ENCODE results near the gene CCR5AS.

CCR5AS gene

DNA sequence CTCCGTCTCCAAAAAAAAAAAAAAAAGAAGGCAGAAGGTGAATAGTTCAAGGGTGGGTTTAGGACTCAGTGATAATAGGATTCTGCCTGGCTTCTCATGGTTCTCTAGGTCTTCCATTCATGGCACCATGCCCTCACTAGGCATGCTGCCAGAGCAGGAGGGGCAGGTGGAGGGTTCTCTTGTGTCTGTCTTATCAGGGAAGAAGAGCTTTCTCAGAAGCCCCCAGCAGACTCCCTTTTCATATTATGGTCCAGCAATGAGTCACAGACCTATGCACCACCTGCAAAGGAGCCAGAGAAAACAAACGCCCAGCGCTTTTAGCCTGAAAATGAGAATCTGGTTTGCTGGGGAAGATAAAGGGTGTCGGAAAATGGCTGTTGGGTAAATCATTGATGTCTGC, 50.0 kb downstream of the CCR5AS start:
- Mint-ChIP-seq H3K27ac (no peak overlapping the region), H3K4me3 (no peak overlapping the region), H3K27me3 (peaks cover 38% of the 10 kb centered on the region), H3K4me1 (peaks cover 70% of the 10 kb centered on the region), H3K36me3 (ENCODE audit: low read depth) (peaks cover 20% of the 10 kb centered on the region), H3K9me3 (peaks cover 10% of the 10 kb centered on the region)
- DNase-seq: no peak
- intact Hi-C loops (cut with micrococcal nuclease): no loop called here

DNA sequence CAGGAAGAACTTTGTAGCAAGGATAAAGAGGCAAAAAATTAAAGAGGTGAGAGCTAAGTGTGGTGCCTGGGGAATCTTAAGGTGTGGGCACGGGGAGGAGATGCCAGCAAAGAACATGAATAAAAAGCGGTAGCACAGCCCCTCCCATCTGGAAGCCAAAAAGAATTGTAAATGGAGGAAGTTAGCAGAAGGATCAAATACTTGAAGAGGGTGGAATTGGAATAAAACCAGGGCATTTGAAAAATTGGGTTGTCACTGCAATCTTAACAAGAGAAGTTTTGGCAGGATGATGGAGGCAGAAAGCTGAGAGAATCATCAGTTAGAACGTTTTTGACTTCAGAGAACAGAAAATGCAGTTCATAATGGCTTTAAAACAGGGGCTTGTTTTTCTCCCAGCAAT, 50.6 kb downstream of the CCR5AS start:
- Mint-ChIP-seq H3K9me3 (peaks cover 10% of the 10 kb centered on the region), H3K27me3 (peaks cover 44% of the 10 kb centered on the region), H3K4me3 (peak overlapping the region; percentile 77), H3K36me3 (ENCODE audit: low read depth) (peaks cover 20% of the 10 kb centered on the region), H3K4me1 (peaks cover 71% of the 10 kb centered on the region), H3K27ac (peak overlapping the region; percentile 0)
- DNase-seq: no peak
- intact Hi-C loops (cut with micrococcal nuclease): no loop called here

DNA sequence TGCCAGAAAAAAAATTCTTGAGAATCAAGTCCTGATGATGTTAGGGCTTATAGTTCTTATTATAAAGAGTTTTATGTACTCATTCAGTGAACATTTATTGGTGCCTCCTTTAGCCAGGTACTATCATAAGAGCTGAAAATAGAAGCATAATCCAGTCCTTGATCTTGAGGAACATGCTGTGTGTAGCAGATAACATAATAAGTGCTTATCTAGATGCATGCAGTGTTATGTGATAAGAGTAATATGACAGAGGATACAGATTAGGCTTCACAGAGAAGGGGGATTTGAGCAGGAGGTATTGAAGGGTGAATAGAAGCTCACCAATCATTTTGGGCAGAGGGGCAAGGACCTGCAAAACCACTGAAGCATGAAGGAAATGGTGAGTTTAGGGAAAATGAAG, 51.9 kb downstream of the CCR5AS start:
- H3K27me3 Mint-ChIP-seq: peaks cover 47% of the 10 kb centered on the region
- DNase-seq: no peak
- H3K9me3 Mint-ChIP-seq: peaks cover 10% of the 10 kb centered on the region
- peak overlapping the region; percentile 48 for H3K27ac Mint-ChIP-seq
- intact Hi-C loops (cut with micrococcal nuclease): loop anchor here (1.0 to 5.0 kb wide), 2 partner anchors 15 to 258 kb away; partner anchors contain the start of gene CCR5
- peaks cover 79% of the 10 kb centered on the region for H3K4me1 Mint-ChIP-seq
- peaks cover 18% of the 10 kb centered on the region for H3K36me3 Mint-ChIP-seq (ENCODE audit: low read depth)
- peak overlapping the region; percentile 77 for H3K4me3 Mint-ChIP-seq

GRCh38 chr3:46354478-46354877, 52.4 kb downstream of the CCR5AS start:
- Mint-ChIP-seq H3K27ac (peak overlapping the region; percentile 76), H3K4me3 (peak overlapping the region; percentile 77), H3K9me3 (peaks cover 10% of the 10 kb centered on the region), H3K27me3 (peaks cover 44% of the 10 kb centered on the region), H3K4me1 (peaks cover 80% of the 10 kb centered on the region), H3K36me3 (ENCODE audit: low read depth) (peaks cover 18% of the 10 kb centered on the region)
- no peak for DNase-seq
- intact Hi-C loops (cut with micrococcal nuclease): loop anchor here (1.0 to 5.0 kb wide), 2 partner anchors 16 to 257 kb away; partner anchors contain the start of gene CCR5

- intact Hi-C loops (cut with micrococcal nuclease): loop anchor here (1.0 to 5.0 kb wide), 4 partner anchors 16 to 257 kb away; partner anchors contain the start of gene CCR5
- peak within 1 kb of the TSS; percentile 77 for H3K4me3 Mint-ChIP-seq
- H3K27me3 Mint-ChIP-seq: peaks cover 40% of the 10 kb centered on the region
- DNase-seq: peak; percentile 72
- peak within 1 kb of the TSS; percentile 76 for H3K27ac Mint-ChIP-seq
- H3K9me3 Mint-ChIP-seq: peaks cover 14% of the 10 kb centered on the region
- H3K4me1 Mint-ChIP-seq: peaks cover 82% of the 10 kb centered on the region
- H3K36me3 Mint-ChIP-seq (ENCODE audit: low read depth): peaks cover 19% of the 10 kb centered on the region
Observed at GRCh38 chr3:46353647-46354410, 53.0 kb downstream of the CCR5AS start, which contains the start of gene CCR2. TSS of gene CCR2 (plus strand) at chr3:46354111. CDS start at chr3:46357528, 3,417 bp downstream.

DNA sequence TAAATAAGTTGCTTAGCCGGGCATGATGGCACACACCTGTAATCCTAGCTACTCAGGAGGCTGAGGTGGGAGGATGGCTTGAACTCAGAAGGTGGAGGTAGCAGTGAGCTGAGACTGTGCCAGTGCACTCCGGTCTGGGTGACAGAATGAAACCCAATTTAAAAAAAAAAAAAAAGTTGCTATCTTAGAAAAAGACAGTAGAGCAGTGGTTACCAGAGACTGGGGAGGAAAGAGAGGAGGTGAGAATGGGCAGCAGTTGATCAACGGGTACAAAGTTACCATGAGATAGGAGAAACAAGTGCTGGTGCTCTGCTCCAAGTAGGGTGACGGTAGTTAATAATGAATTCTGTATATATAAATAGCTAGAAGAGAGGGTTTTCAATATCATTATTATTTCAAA, 53.8 kb downstream of the CCR5AS start:
- intact Hi-C loops (cut with micrococcal nuclease): loop anchor here (2.0 to 5.0 kb wide), 3 partner anchors 54 to 256 kb away; no protein-coding TSS in a partner anchor
- peaks cover 17% of the 10 kb centered on the region for H3K9me3 Mint-ChIP-seq
- DNase-seq: no peak
- peaks cover 37% of the 10 kb centered on the region for H3K27me3 Mint-ChIP-seq
- peaks cover 82% of the 10 kb centered on the region for H3K4me1 Mint-ChIP-seq
- peak overlapping the region; percentile 70 for H3K27ac Mint-ChIP-seq
- H3K36me3 Mint-ChIP-seq (ENCODE audit: low read depth): peaks cover 17% of the 10 kb centered on the region
- peak overlapping the region; percentile 47 for H3K4me3 Mint-ChIP-seq

GRCh38 chr3:46351646-46352045, 55.2 kb downstream of the CCR5AS start:
- Mint-ChIP-seq H3K4me1 (peaks cover 80% of the 10 kb centered on the region), H3K27me3 (peaks cover 34% of the 10 kb centered on the region), H3K9me3 (peaks cover 17% of the 10 kb centered on the region), H3K4me3 (no peak overlapping the region), H3K36me3 (ENCODE audit: low read depth) (peaks cover 17% of the 10 kb centered on the region), H3K27ac (no peak overlapping the region)
- no peak for DNase-seq
- intact Hi-C loops (cut with micrococcal nuclease): loop anchor here (2.0 to 5.0 kb wide), 3 partner anchors 53 to 254 kb away; no protein-coding TSS in a partner anchor

GRCh38 chr3:46350262-46350565, 56.7 kb downstream of the CCR5AS start:
- intact Hi-C loops (cut with micrococcal nuclease): loop anchor here (5.0 kb wide), 1 partner anchor 253 kb away; no protein-coding TSS in a partner anchor
- Mint-ChIP-seq H3K27me3 (peaks cover 29% of the 10 kb centered on the region), H3K4me1 (peaks cover 68% of the 10 kb centered on the region), H3K9me3 (peaks cover 21% of the 10 kb centered on the region), H3K27ac (peak overlapping the region; percentile 82), H3K36me3 (ENCODE audit: low read depth) (peaks cover 12% of the 10 kb centered on the region), H3K4me3 (peak overlapping the region; percentile 68)
- DNase-seq: no peak

DNA sequence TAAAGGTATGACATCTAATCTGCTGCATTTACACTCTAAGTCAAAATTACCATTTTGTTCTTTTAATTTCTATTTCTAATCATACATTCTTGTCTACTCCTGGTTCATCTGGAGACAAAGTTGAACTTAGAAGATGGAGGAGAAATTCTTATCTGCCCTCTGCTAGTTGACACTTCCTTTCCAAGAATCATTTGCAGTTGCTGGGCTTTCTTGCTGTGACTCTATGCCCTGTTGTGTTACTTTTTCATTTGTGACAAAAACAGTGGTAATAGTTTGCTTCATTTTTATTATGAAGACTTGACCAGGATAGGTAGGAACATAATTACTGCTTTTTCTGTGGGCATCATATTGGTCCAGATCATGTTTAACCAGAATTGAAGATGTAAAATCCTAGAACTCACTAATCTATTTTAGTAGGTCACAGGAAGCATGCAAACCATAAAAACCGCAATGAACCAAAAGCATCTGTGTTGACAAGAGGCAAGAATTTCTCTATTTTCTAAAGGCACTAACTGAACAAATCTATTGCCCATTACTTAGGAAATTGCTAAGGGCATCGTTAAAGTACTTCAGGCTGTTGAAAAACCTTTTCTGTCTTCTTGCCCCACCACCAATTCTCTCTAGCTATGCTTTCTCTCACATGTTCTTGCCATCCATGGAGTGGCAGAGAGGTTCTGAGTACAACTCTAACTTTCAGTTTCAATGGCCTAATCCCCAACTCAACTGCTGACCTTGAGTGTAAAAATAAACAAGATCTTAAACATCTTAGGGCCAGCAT, 57.2 kb downstream of the CCR5AS start:
- intact Hi-C loops (cut with micrococcal nuclease): loop anchor here (5.0 kb wide), 1 partner anchor 252 kb away; no protein-coding TSS in a partner anchor
- DNase-seq: peak; percentile 77

DNA sequence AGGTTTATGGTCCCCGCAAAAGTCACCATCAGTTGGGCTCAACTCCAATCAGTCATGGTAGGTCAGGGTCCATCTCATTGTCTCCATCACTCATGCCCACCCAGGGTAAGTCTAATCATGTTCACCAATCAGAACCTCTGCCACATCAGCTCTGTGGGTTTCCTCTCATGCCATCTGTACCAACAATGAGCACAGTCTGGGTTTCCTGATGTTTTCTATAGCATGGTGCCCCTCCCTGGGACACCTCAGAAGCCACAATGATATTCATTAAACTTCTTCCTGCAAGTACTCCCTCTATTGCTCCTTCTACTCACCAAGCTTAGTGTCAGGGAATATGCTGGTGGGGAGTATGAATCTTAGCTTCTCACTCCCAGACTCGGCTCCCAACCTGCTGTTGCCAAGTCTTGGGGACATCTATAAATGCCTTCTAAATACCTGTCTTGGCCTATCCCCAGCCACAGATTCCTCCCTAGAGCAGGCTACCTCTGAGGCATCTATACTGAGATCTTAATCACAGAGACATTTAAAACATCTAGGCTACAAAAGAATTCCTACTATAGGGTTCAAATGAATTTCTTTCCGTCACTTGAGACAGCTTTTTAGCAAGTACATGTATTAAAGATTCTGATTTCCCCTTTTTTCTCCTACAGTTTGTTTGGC, 57.9 kb downstream of the CCR5AS start:
- intact Hi-C loops (cut with micrococcal nuclease): no loop called here
- DNase-seq: no peak
- Mint-ChIP-seq H3K4me1 (peaks cover 58% of the 10 kb centered on the region), H3K27ac (peak overlapping the region; percentile 82), H3K4me3 (peak overlapping the region; percentile 68), H3K36me3 (ENCODE audit: low read depth) (peaks cover 9% of the 10 kb centered on the region), H3K27me3 (peaks cover 22% of the 10 kb centered on the region), H3K9me3 (peaks cover 19% of the 10 kb centered on the region)

More for the DNA sequence above, 57.2 kb downstream of the CCR5AS start:
- H3K27ac Mint-ChIP-seq: peak overlapping the region; percentile 82
- peaks cover 19% of the 10 kb centered on the region for H3K9me3 Mint-ChIP-seq
- H3K27me3 Mint-ChIP-seq: peaks cover 25% of the 10 kb centered on the region
- peak overlapping the region; percentile 68 for H3K4me3 Mint-ChIP-seq
- H3K4me1 Mint-ChIP-seq: peaks cover 64% of the 10 kb centered on the region
- peaks cover 9% of the 10 kb centered on the region for H3K36me3 Mint-ChIP-seq (ENCODE audit: low read depth)

DNA sequence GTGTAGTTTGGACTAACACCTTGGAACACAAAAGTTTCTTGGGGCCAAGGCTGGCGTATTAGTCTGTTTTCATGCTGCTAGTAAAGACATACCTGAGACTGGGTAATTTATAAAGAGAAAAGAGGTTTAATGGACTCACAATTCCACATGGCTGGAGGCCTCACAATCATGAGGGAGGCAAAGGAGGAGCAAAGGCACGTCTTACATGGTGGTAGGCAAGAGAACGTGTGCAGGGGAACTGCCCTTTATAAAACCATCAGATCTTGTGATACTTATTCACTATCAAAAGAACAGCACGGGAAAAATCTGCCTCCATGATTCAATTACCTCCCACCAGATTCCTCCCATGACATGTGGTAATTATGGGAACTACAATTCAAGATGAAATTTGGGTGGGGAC, 62.4 kb downstream of the CCR5AS start:
- H3K27me3 Mint-ChIP-seq: peaks cover 7% of the 10 kb centered on the region
- intact Hi-C loops (cut with micrococcal nuclease): no loop called here
- peaks cover 17% of the 10 kb centered on the region for H3K4me1 Mint-ChIP-seq
- no peak overlapping the region for H3K4me3 Mint-ChIP-seq
- peaks cover 14% of the 10 kb centered on the region for H3K36me3 Mint-ChIP-seq (ENCODE audit: low read depth)
- DNase-seq: no peak
- no peak overlapping the region for H3K27ac Mint-ChIP-seq
- peaks cover 27% of the 10 kb centered on the region for H3K9me3 Mint-ChIP-seq

- H3K4me3 Mint-ChIP-seq: no peak overlapping the region
- H3K36me3 Mint-ChIP-seq (ENCODE audit: low read depth): peaks cover 18% of the 10 kb centered on the region
- intact Hi-C loops (cut with micrococcal nuclease): no loop called here
- H3K27ac Mint-ChIP-seq: no peak overlapping the region
- H3K27me3 Mint-ChIP-seq: peaks cover 5% of the 10 kb centered on the region
- H3K4me1 Mint-ChIP-seq: peaks cover 9% of the 10 kb centered on the region
- H3K9me3 Mint-ChIP-seq: peaks cover 18% of the 10 kb centered on the region
- no peak for DNase-seq
Observed at GRCh38 chr3:46338840-46339239, 68.0 kb downstream of the CCR5AS start.

GRCh38 chr3:46337911-46338310, 69.0 kb downstream of the CCR5AS start:
- Mint-ChIP-seq H3K9me3 (peaks cover 18% of the 10 kb centered on the region), H3K27ac (no peak overlapping the region), H3K36me3 (ENCODE audit: low read depth) (peaks cover 18% of the 10 kb centered on the region), H3K4me3 (no peak overlapping the region), H3K27me3 (peaks cover 11% of the 10 kb centered on the region), H3K4me1 (peaks cover 11% of the 10 kb centered on the region)
- intact Hi-C loops (cut with micrococcal nuclease): no loop called here
- peak; percentile 34 for DNase-seq
